Hepatocyte (in vitro differentiated cells): ENCODE results near the gene PHACTR3. TPM values are rescaled to one million over a fixed set of nuclear protein-coding genes. Genes with fewer than 3 reads are reported as not detected.

ENCODE experiments used
- DNase-seq: peaks from one replicate; pipeline ENCODE4 v3.0.0-alpha.2; 2016; ENCODE audit warnings: low spot score
- H2AFZ ChIP-seq: fragments of 200-600 bp; sonication (generic); 2 replicates; pipeline ENCODE4 v1.6.0; 2016; ENCODE audit warnings: antibody characterized with exemption, mild to moderate bottlenecking
- H3K27ac ChIP-seq: fragments of 200-600 bp; sonication (generic); 2 replicates; pipeline ENCODE4 v1.5.1; 2016; ENCODE audit warnings: mild to moderate bottlenecking
- H3K27me3 ChIP-seq: fragments of 200-600 bp; sonication (generic); 2 replicates; pipeline ENCODE4 v1.6.1; 2016
- H3K36me3 ChIP-seq: fragments of 200-600 bp; sonication (generic); replicated peaks from 2 replicates; pipeline ENCODE4 v1.5.1; 2016; ENCODE audit warnings: low read depth; ENCODE audit not compliant: insufficient read depth
- H3K4me1 ChIP-seq: fragments of 200-600 bp; sonication (generic); 2 replicates; pipeline ENCODE4 v1.5.1; 2016; ENCODE audit warnings: mild to moderate bottlenecking, moderate library complexity; ENCODE audit not compliant: insufficient read depth
- H3K4me2 ChIP-seq: fragments of 200-600 bp; sonication (generic); 2 replicates; pipeline ENCODE4 v1.6.0; 2016
- H3K4me3 ChIP-seq: fragments of 200-600 bp; sonication (generic); 2 replicates; pipeline ENCODE4 v1.5.1; 2016; ENCODE audit warnings: mild to moderate bottlenecking
- H3K79me2 ChIP-seq: fragments of 200-600 bp; sonication (generic); 2 replicates; pipeline ENCODE4 v1.6.0; 2017; ENCODE audit warnings: mild to moderate bottlenecking
- H3K9me2 ChIP-seq: fragments of 200-600 bp; sonication (generic); replicated peaks from 2 replicates; pipeline ENCODE4 v1.6.0; 2017; ENCODE audit warnings: mild to moderate bottlenecking; ENCODE audit not compliant: insufficient read depth
- H3K9me3 ChIP-seq: fragments of 200-600 bp; sonication (generic); 2 replicates; pipeline ENCODE4 v1.5.1; 2016; ENCODE audit warnings: low read depth, mild to moderate bottlenecking
- H4K20me1 ChIP-seq: fragments of 200-600 bp; sonication (generic); 2 replicates; pipeline ENCODE4 v1.6.0; 2016; ENCODE audit warnings: mild to moderate bottlenecking; ENCODE audit not compliant: insufficient read depth, poor library complexity, severe bottlenecking
- EZH2 ChIP-seq: fragments of 200-600 bp; sonication (generic); IDR thresholded peaks from 2 replicates; pipeline ENCODE4 v1.6.1; 2016; ENCODE audit warnings: antibody characterized with exemption, mild to moderate bottlenecking, borderline replicate concordance
- EZH2phosphoT487 ChIP-seq: fragments of 200-600 bp; sonication (generic); IDR thresholded peaks from one replicate; pipeline ENCODE4 v1.6.1; 2018; ENCODE audit warnings: antibody characterized with exemption, mild to moderate bottlenecking, low read depth, moderate library complexity; ENCODE audit not compliant: unreplicated experiment, severe bottlenecking
- WGBS: methylation state at CpG from one replicate; pipeline ENCODE4 v1.1.6; 2016; ENCODE audit warnings: low lambda C conversion rate; ENCODE audit errors: missing lambda C conversion rate; 5-methylcytosine and 5-hydroxymethylcytosine counted together
- polyA plus RNA-seq: library from polyadenylated mRNA; unstranded; fragments of >200 nt; fragmentation: Nextera tagmentation; extraction: Ambion mirVana; gene quantifications from 2 replicates; pipeline ENCODE4 v1.2.1, GENCODE V29; 2016
- total RNA-seq: library from RNA; depleted of rRNA; stranded (reverse); fragments of >200 nt; gene quantifications from 2 replicates; pipeline ENCODE4 v1.2.3, GENCODE V29; 2014
- TF ChIP-seq, protein P1 (sequence below): fragments of 200-600 bp; sonication (generic); IDR thresholded peaks from 2 replicates; pipeline ENCODE4 v1.5.1; 2016; ENCODE audit warnings: antibody characterized with exemption, mild to moderate bottlenecking; ENCODE audit not compliant: poor library complexity

The PHACTR3 gene
- total and polyA plus RNA-seq, 2 experiments from 2014 or later: 5.2 to 7.5 TPM

DNA sequence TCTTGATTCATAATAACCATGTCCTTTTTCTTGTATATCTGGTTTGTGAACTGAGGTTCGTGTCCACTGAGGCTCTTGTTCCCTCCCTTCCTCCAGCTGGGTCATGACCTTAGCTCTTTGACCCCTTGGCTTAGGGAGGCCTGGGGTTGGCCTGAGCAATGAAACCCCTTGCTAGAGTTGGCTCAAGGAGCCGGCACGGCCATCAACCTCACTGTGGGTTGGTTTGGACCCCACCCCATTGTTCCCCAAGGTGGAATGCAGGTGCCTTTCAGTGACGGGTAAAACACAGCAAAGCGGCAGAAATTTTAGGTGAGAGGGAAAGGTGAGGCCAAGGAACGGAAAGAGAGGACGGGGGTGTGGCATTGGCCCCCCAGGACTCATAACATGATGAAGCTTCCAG, 44.5 kb upstream of the PHACTR3 start:
- H2AFZ ChIP-seq: no peak overlapping the region
- H3K27ac ChIP-seq: no peak overlapping the region
- H3K36me3 ChIP-seq: no peaks in the 10 kb centered on the region
- TF ChIP-seq EZH2 (no peak), EZH2phosphoT487 (no peak)
- TF ChIP-seq, protein P1, sequence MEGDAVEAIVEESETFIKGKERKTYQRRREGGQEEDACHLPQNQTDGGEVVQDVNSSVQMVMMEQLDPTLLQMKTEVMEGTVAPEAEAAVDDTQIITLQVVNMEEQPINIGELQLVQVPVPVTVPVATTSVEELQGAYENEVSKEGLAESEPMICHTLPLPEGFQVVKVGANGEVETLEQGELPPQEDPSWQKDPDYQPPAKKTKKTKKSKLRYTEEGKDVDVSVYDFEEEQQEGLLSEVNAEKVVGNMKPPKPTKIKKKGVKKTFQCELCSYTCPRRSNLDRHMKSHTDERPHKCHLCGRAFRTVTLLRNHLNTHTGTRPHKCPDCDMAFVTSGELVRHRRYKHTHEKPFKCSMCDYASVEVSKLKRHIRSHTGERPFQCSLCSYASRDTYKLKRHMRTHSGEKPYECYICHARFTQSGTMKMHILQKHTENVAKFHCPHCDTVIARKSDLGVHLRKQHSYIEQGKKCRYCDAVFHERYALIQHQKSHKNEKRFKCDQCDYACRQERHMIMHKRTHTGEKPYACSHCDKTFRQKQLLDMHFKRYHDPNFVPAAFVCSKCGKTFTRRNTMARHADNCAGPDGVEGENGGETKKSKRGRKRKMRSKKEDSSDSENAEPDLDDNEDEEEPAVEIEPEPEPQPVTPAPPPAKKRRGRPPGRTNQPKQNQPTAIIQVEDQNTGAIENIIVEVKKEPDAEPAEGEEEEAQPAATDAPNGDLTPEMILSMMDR: no peak
- 87% methylated on average over 7 of the region's 7 CpGs for WGBS
- H3K9me3 ChIP-seq: no peaks in the 10 kb centered on the region
- no peak for DNase-seq
- H3K27me3 ChIP-seq: peaks cover 7% of the 10 kb centered on the region
- no peak overlapping the region for H3K4me3 ChIP-seq
- H3K4me2 ChIP-seq: no peak overlapping the region
- no peaks in the 10 kb centered on the region for H3K4me1 ChIP-seq
- H3K9me2 ChIP-seq: no peaks in the 10 kb centered on the region
- no peaks in the 10 kb centered on the region for H3K79me2 ChIP-seq
- H4K20me1 ChIP-seq: no peaks in the 10 kb centered on the region

GRCh38 chr20:59560588-59561227, 43.6 kb upstream of the PHACTR3 start:
- WGBS: 33% methylated on average over 7 of the region's 7 CpGs
- Histone ChIP-seq H3K79me2 (no peaks in the 10 kb centered on the region), H3K4me2 (no peak overlapping the region), H3K4me3 (no peak overlapping the region), H3K9me3 (no peaks in the 10 kb centered on the region), H3K27me3 (peaks cover 7% of the 10 kb centered on the region), H3K27ac (no peak overlapping the region), H3K9me2 (no peaks in the 10 kb centered on the region), H4K20me1 (no peaks in the 10 kb centered on the region), H3K4me1 (no peaks in the 10 kb centered on the region), H2AFZ (no peak overlapping the region), H3K36me3 (no peaks in the 10 kb centered on the region)
- TF ChIP-seq, protein P1: peak; percentile 63
- TF ChIP-seq EZH2 (no peak), EZH2phosphoT487 (no peak)
- peak; percentile 48 for DNase-seq

GRCh38 chr20:59561228-59561605, 43.1 kb upstream of the PHACTR3 start:
- Histone ChIP-seq H3K4me2 (no peak overlapping the region), H2AFZ (no peak overlapping the region), H3K9me3 (no peaks in the 10 kb centered on the region), H3K9me2 (no peaks in the 10 kb centered on the region), H3K79me2 (no peaks in the 10 kb centered on the region), H3K4me1 (no peaks in the 10 kb centered on the region), H3K27me3 (peaks cover 7% of the 10 kb centered on the region), H3K36me3 (no peaks in the 10 kb centered on the region), H4K20me1 (no peaks in the 10 kb centered on the region), H3K27ac (no peak overlapping the region), H3K4me3 (no peak overlapping the region)
- no peak for DNase-seq
- TF ChIP-seq EZH2 (no peak), EZH2phosphoT487 (no peak)
- TF ChIP-seq, protein P1: no peak
- WGBS: 68% methylated on average over 4 of the region's 4 CpGs
